AG04449 (cell line): ENCODE data around the gene MRRF.
A peak's percentile ranks its signal among the peaks of the same experiment; 100 is the strongest.

Experiments
- CTCF ChIA-PET: fragments of 350-600 bp; formaldehyde crosslinking; extraction: SDS; loops from one replicate; lab custom pipeline; 2021; ENCODE audit warnings: antibody characterized with exemption; lab: Yijun Ruan, JAX
- POLR2A ChIA-PET: fragments of 400-600, 350-600 bp; formaldehyde crosslinking; extraction: SDS; loops from one replicate; lab custom pipeline; 2020; ENCODE audit warnings: antibody characterized with exemption, inconsistent platforms; lab: Yijun Ruan, JAX
- DNase-seq: peaks from one replicate; pipeline ENCODE4 v3.0.0-alpha.2; 2010; ENCODE audit warnings: low read depth, low spot score
- H3K4me3 ChIP-seq: 2 replicates; pipeline ENCODE4 v1.5.1; 2011; ENCODE audit warnings: low read depth, mild to moderate bottlenecking, control low read depth, low read length
- TF ChIP-seq, protein P1 (sequence below): IDR thresholded peaks from one replicate; pipeline ENCODE4 v1.5.1; 2011; ENCODE audit warnings: mild to moderate bottlenecking, moderate library complexity, low read length, control low read depth, inconsistent platforms; ENCODE audit not compliant: insufficient read depth; ENCODE audit errors: missing control alignments

MRRF gene

DNA sequence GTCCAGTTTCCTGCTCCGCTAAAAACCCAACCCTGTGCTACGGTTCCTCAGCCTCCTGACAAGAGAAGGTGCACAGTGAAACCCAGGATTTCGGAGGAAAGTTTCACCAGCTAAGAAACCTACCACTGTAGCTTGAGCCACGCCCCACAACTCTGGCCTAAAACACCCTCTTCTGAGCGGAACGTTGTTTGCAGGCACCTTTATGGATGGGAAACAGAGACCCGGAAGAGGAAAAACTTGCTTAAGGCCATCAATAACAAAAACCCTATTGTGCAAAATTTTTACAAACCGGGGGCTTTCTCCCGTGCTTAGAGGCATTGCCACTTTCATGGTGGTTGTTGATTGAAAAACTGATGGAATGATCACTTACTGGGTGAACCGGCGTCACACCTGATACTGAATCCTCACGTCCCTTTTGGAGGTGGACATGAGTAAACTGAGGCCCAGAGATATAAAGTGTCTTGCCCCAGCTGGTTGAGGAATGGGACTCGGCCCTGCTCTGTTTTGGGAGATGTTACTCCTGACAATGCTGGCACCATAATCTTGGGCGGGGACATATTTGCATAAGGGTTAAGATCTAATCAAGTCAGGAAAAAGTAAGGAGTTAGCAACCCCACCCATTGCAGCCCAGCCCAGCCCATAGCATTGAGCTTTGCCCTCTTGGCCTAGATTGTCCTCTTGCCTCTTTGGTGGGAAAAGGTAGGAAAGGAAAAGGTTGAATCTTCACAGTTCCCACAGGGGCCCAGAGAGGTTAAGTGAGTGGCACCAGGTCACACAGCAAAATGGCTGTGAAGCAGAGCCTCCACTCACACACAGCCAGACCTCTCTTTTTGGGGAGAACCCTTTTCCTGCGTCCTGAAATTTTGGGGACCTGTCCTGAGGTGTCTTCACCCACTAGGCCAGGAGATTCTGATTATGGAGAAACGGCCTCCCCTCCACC lies 82.9 kb downstream of the MRRF start:
- peak overlapping the region; percentile 51 for H3K4me3 ChIP-seq
- no peak for DNase-seq
- CTCF ChIA-PET: interaction anchor here (0.9 to 20.5 kb wide), 12 partner anchors 9 to 251 kb away, joined by 3 to 831 read pairs (median 3); partner anchors contain the start of genes MORN5 and NDUFA8
- TF ChIP-seq, protein P1, sequence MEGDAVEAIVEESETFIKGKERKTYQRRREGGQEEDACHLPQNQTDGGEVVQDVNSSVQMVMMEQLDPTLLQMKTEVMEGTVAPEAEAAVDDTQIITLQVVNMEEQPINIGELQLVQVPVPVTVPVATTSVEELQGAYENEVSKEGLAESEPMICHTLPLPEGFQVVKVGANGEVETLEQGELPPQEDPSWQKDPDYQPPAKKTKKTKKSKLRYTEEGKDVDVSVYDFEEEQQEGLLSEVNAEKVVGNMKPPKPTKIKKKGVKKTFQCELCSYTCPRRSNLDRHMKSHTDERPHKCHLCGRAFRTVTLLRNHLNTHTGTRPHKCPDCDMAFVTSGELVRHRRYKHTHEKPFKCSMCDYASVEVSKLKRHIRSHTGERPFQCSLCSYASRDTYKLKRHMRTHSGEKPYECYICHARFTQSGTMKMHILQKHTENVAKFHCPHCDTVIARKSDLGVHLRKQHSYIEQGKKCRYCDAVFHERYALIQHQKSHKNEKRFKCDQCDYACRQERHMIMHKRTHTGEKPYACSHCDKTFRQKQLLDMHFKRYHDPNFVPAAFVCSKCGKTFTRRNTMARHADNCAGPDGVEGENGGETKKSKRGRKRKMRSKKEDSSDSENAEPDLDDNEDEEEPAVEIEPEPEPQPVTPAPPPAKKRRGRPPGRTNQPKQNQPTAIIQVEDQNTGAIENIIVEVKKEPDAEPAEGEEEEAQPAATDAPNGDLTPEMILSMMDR: no peak
- POLR2A ChIA-PET: no interaction called here

DNA sequence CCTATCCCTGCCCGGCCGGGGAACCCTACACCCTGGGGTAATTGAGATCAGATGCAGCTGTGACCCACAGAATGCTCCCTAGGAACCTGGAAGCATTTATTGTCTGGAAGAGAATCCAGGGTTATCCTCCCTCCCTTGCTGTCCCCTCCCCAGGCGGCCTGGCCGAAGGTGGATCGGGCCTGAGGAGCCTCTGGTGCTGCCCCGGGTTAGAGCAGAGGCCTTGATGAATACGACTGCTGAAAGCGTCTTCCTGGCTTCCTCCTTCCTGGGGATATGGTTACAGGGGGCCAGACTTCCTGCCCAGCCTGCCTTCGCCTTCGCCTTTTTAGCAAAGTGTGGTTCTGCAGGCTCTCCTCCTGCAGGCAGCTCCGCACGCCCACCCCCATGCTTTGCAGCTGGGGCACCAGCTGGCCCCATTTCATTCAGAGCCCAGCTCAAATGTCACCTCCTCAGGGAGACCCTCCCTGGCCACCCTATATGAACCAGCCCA lies 83.7 kb downstream of the MRRF start:
- POLR2A ChIA-PET: no interaction called here
- H3K4me3 ChIP-seq: no peak overlapping the region
- DNase-seq: no peak
- TF ChIP-seq, protein P1: no peak
- CTCF ChIA-PET: interaction anchor here (0.9 to 20.5 kb wide), 11 partner anchors 8 to 252 kb away, joined by 3 to 831 read pairs (median 3); partner anchors contain the start of genes MORN5 and NDUFA8

DNA sequence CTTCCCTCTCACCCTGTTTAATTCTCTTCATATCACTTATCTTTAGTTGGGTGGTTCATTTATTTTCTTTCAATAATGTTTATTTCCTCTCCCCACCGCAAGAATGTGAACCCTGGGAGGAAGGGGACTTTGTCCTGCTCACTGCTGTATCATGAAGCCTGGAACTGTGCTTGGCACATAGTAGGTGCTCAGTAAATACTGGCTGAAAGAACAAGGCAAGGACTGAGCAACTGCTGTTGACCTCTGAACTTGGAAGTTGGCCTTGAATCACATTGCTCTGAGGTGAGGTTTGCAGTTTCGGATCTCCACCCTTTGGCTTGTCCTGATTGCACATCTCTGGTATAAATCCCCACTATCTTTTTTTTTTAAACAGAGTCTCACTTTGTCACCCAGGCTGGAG lies 84.1 kb downstream of the MRRF start:
- POLR2A ChIA-PET: no interaction called here
- H3K4me3 ChIP-seq: no peak overlapping the region
- TF ChIP-seq, protein P1: no peak
- CTCF ChIA-PET: interaction anchor here (1.0 to 20.5 kb wide), 12 partner anchors 8 to 252 kb away, joined by 3 to 831 read pairs (median 8); no protein-coding TSS in a partner anchor
- DNase-seq: no peak

DNA sequence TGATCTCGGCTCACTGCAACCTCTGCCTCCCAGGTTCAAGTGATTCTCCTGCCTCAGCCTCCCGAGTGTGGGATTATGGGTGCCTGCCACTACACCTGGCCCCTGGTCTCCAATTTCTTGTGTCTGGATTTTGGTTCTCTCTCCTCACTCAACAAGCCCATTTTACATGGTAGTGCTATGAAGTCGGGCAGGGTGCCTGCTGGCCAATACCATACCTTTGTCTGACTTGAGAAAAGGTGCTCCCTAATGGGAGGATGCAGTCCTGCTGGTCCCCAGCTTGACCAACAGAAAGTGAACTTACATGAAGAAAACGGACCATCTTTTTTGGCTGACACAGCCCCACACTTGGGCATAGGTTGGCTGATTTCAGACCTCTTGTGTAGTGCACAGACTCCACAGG lies 84.5 kb downstream of the MRRF start:
- DNase-seq: no peak
- CTCF ChIA-PET: interaction anchor here (0.9 to 20.5 kb wide), 18 partner anchors 9 to 461 kb away, joined by 3 to 831 read pairs (median 7); partner anchors contain the start of genes MORN5 and NDUFA8
- POLR2A ChIA-PET: no interaction called here
- TF ChIP-seq, protein P1: no peak
- H3K4me3 ChIP-seq: no peak overlapping the region

DNA sequence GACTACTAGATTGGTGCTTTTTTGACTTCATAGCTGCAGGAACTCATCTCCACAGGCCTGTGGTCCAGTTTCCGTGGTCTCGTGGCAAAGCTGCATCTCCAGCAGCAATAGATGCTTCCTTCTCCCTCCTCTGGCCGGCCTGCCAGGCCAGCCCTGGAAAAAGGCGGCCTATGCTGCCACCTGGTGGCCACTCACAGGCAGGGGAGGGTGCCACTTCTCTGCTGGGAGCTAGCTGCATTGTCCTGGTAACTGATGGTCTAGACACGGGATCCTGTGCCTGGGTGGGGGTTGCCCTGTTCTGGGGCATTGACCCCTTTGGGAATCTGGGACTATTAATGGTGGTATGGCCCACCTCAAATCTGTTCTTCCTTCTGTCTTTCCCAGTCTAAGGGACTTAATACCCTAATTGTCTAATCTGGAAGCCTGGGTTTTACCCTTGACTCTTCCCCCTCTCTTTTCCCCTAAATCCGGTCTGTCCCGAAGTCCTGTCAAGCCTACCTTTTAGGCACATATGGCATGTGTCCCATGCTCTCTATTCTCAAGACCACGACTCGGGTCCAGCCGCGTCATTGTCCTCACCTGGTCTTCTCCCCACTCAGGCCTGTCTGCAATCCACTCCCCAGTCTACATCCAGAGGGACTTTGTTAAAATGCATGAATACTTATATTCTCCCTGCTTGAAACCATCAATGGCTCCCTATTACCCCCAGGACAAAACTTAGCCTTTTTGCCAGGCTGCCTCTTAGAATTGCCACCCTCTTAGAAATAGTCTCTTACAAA lies 86.1 kb downstream of the MRRF start:
- TF ChIP-seq, protein P1: peak; percentile 95
- no peak for DNase-seq
- H3K4me3 ChIP-seq: no peak overlapping the region
- ChIA-PET POLR2A (interaction anchor here (1.0 to 1.1 kb wide), 2 partner anchors 225 to 229 kb away, joined by 3 to 9 read pairs; no protein-coding TSS in a partner anchor), CTCF (interaction anchor here (0.6 to 20.5 kb wide), 50 partner anchors 10 to 667 kb away, joined by 3 to 831 read pairs (median 5); partner anchors contain the start of genes MORN5, NDUFA8 and TTLL11)
